HepG2 (cell line): ENCODE results near the gene C1QL2.

ENCODE experiments used
- KLF16 ChIP-seq, 2 experiments: sonication (generic) in 1 of 2; formaldehyde crosslinking in 1 of 2; IDR thresholded peaks; 2 replicates each; pipeline versions ENCODE4 v1.6.1 to v1.8.0; 2016 to 2023; ENCODE audit warnings: missing genetic modification reagents in 2 of 2, missing compliant biosample characterization in 1 of 2
- NCOR1 ChIP-seq: fragments of 200-600 bp; sonication (generic); IDR thresholded peaks from 2 replicates; pipeline ENCODE4 v1.7.0; 2017; ENCODE audit warnings: antibody characterized with exemption, low read length, borderline replicate concordance
- RAD21 ChIP-seq: fragments of 450-650 bp; formaldehyde crosslinking; IDR thresholded peaks from 2 replicates; pipeline ENCODE4 v1.5.0; 2020; ENCODE audit warnings: mild to moderate bottlenecking
- ZBTB1 ChIP-seq: sonication (generic); formaldehyde crosslinking; IDR thresholded peaks from 2 replicates; pipeline ENCODE4 v1.4.0; 2020; ENCODE audit warnings: missing genetic modification reagents, borderline replicate concordance
- ZNF629 ChIP-seq: sonication (generic); formaldehyde crosslinking; conservative IDR thresholded peaks from 2 replicates; pipeline ENCODE4 v1.5.0; 2020; ENCODE audit warnings: missing genetic modification reagents
- TF ChIP-seq, protein P1 (sequence below): sonication (generic); formaldehyde crosslinking; IDR thresholded peaks from 2 replicates; pipeline ENCODE4 v1.5.0; 2020; ENCODE audit warnings: mild to moderate bottlenecking, missing genetic modification reagents, moderate library complexity
- TF ChIP-seq, protein P2 (sequence below): sonication (generic); formaldehyde crosslinking; IDR thresholded peaks from 2 replicates; pipeline ENCODE4 v1.4.0; 2020; ENCODE audit warnings: missing genetic modification reagents, mild to moderate bottlenecking, borderline replicate concordance
- TF ChIP-seq, protein P3 (sequence below): sonication (generic); formaldehyde crosslinking; IDR thresholded peaks from 2 replicates; pipeline ENCODE4 v1.8.1; 2023; ENCODE audit warnings: missing genetic modification reagents, inconsistent platforms, borderline replicate concordance

DNA sequence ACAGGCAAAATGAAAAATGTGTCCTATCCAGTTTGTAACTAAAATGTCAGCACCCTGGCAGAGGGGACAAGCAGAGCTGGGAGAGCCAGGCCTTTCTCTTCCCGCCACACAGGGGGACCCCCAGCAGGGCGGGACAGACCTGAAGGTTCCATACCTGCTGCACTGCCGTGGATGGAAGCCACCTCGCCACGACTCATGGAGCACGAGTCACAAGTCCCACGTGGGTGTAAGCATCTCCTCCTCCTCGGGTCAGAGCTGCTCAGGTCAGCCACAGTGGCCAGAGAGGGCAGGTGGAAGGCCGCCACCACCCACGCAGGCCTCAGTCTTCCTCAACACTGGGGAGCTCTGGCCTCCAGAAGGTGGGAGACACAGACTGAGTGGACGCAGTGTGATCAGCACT, 21.0 kb downstream of the C1QL2 start:
- TF ChIP-seq KLF16 (CRISPR knock-in tag; IDR thresholded peaks at IDR 0.05) (no peak), NCOR1 (no peak), ZNF629 (CRISPR knock-in tag) (no peak), ZBTB1 (no peak), RAD21 (no peak)
- TF ChIP-seq, protein P1, sequence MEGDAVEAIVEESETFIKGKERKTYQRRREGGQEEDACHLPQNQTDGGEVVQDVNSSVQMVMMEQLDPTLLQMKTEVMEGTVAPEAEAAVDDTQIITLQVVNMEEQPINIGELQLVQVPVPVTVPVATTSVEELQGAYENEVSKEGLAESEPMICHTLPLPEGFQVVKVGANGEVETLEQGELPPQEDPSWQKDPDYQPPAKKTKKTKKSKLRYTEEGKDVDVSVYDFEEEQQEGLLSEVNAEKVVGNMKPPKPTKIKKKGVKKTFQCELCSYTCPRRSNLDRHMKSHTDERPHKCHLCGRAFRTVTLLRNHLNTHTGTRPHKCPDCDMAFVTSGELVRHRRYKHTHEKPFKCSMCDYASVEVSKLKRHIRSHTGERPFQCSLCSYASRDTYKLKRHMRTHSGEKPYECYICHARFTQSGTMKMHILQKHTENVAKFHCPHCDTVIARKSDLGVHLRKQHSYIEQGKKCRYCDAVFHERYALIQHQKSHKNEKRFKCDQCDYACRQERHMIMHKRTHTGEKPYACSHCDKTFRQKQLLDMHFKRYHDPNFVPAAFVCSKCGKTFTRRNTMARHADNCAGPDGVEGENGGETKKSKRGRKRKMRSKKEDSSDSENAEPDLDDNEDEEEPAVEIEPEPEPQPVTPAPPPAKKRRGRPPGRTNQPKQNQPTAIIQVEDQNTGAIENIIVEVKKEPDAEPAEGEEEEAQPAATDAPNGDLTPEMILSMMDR (CRISPR knock-in tag): no peak
- TF ChIP-seq, protein P2, sequence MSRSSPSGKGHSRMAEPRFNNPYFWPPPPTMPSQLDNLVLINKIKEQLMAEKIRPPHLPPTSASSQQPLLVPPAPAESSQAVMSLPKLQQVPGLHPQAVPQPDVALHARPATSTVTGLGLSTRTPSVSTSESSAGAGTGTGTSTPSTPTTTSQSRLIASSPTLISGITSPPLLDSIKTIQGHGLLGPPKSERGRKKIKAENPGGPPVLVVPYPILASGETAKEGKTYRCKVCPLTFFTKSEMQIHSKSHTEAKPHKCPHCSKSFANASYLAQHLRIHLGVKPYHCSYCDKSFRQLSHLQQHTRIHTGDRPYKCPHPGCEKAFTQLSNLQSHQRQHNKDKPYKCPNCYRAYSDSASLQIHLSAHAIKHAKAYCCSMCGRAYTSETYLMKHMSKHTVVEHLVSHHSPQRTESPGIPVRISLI: no peak
- TF ChIP-seq, protein P3, sequence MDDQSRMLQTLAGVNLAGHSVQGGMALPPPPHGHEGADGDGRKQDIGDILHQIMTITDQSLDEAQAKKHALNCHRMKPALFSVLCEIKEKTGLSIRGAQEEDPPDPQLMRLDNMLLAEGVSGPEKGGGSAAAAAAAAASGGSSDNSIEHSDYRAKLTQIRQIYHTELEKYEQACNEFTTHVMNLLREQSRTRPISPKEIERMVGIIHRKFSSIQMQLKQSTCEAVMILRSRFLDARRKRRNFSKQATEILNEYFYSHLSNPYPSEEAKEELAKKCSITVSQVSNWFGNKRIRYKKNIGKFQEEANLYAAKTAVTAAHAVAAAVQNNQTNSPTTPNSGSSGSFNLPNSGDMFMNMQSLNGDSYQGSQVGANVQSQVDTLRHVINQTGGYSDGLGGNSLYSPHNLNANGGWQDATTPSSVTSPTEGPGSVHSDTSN: no peak
